DOHH2 (cell line): ENCODE measurements around the gene SPRR2B.
"Not testable (repeated sequence)": the region's sequence is repeated elsewhere in the genome, so short reads cannot be mapped to it uniquely, and the experiment has no call there.

ENCODE experiments used
- H3F3A ChIP-seq: fragments of 200-600 bp; sonication (generic), shearing (Covaris generic); 2 replicates; pipeline ENCODE4 v1.6.0; 2016; ENCODE audit warnings: antibody characterized with exemption, mild to moderate bottlenecking; ENCODE audit not compliant: control insufficient read depth, insufficient read depth
- H3K27ac ChIP-seq: fragments of 200-600 bp; sonication (generic); 2 replicates; pipeline ENCODE4 v1.5.1; 2014; ENCODE audit warnings: low read depth, mild to moderate bottlenecking, low read length, moderate library complexity
- H3K27me3 ChIP-seq: fragments of 200-600 bp; sonication (generic); 2 replicates; pipeline ENCODE4 v1.6.1; 2014; ENCODE audit warnings: mild to moderate bottlenecking, low read length, mixed read lengths; ENCODE audit not compliant: control insufficient read depth
- H3K36me3 ChIP-seq: fragments of 200-600 bp; sonication (generic); 2 replicates; pipeline ENCODE4 v1.6.1; 2014; ENCODE audit warnings: mild to moderate bottlenecking, low read length, moderate library complexity, mixed read lengths; ENCODE audit not compliant: control insufficient read depth
- H3K4me1 ChIP-seq: fragments of 200-600 bp; sonication (generic); 2 replicates; pipeline ENCODE4 v1.6.1; 2014; ENCODE audit warnings: mild to moderate bottlenecking, low read length, mixed read lengths; ENCODE audit not compliant: control insufficient read depth
- H3K4me2 ChIP-seq: fragments of 200-600 bp; sonication (generic); 2 replicates; pipeline ENCODE4 v1.6.0; 2014; ENCODE audit warnings: mild to moderate bottlenecking, low read length, moderate library complexity
- H3K4me3 ChIP-seq: fragments of 200-600 bp; sonication (generic); 2 replicates; pipeline ENCODE4 v1.5.1; 2014; ENCODE audit warnings: mild to moderate bottlenecking, low read length, mixed read lengths
- H3K79me2 ChIP-seq: fragments of 200-600 bp; sonication (generic); 2 replicates; pipeline ENCODE4 v1.6.1; 2014; ENCODE audit warnings: mild to moderate bottlenecking, low read length, mixed read lengths; ENCODE audit not compliant: control insufficient read depth
- H3K9me2 ChIP-seq: fragments of 200-600 bp; sonication (generic); replicated peaks from 2 replicates; pipeline ENCODE4 v1.6.1; 2014; ENCODE audit warnings: mild to moderate bottlenecking, low read length, mixed read lengths; ENCODE audit not compliant: control insufficient read depth
- H3K9me3 ChIP-seq: fragments of 200-600 bp; sonication (generic); 2 replicates; pipeline ENCODE4 v1.6.1; 2014; ENCODE audit warnings: antibody characterized with exemption, low read length, mixed read lengths; ENCODE audit not compliant: control insufficient read depth, insufficient read depth
- H4K20me1 ChIP-seq: fragments of 200-600 bp; sonication (generic); 2 replicates; pipeline ENCODE4 v1.6.0; 2014; ENCODE audit warnings: low read depth, mild to moderate bottlenecking, antibody characterized with exemption, low read length, moderate library complexity; ENCODE audit not compliant: control insufficient read depth, insufficient read depth
- CTCF ChIP-seq: fragments of 200-600 bp; sonication (generic); IDR thresholded peaks from one replicate; pipeline ENCODE4 v1.5.1; 2014; ENCODE audit warnings: antibody characterized with exemption, mild to moderate bottlenecking, low read depth, low read length; ENCODE audit not compliant: poor library complexity, severe bottlenecking
- EZH2phosphoT487 ChIP-seq: fragments of 200-600 bp; sonication (generic); IDR thresholded peaks from 2 replicates; pipeline ENCODE4 v1.6.1; 2017; ENCODE audit warnings: borderline replicate concordance, mild to moderate bottlenecking, antibody characterized with exemption, low read length, moderate library complexity, mixed read lengths

Gene SPRR2B

GRCh38 chr1:153028766-153029165, 42.6 kb downstream of the SPRR2B start:
- Histone ChIP-seq H3K4me1 (no peaks in the 10 kb centered on the region), H3K79me2 (no peaks in the 10 kb centered on the region), H3K27ac (no peak overlapping the region), H3K9me3 (no peaks in the 10 kb centered on the region), H3K9me2 (no peaks in the 10 kb centered on the region), H4K20me1 (no peaks in the 10 kb centered on the region), H3K4me3 (no peak overlapping the region), H3F3A (no peaks in the 10 kb centered on the region), H3K27me3 (no peaks in the 10 kb centered on the region), H3K36me3 (no peaks in the 10 kb centered on the region), H3K4me2 (no peak overlapping the region)
- no peak for TF ChIP-seq CTCF
- TF ChIP-seq EZH2phosphoT487 = no peak

DNA sequence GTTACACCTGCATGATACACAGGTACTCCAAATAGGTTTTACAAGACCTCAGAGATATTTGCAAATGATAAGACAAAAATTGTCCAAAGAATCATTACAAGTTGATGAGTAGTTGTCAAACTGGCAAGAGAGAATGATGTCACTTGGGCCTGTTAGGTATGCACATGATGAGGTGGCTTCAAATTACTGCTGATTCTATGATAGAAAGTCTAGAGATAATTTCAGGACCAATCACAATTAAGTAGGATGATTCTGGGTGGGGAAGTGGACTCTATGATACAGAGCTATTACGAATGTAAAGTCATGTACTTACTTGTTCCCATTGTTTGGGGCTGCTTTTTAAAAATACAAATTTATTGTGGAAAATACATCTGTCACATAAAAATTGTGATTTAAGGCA, 45.6 kb downstream of the SPRR2B start:
- Histone ChIP-seq H3K27me3 (no peaks in the 10 kb centered on the region), H3K36me3 (no peaks in the 10 kb centered on the region), H3K79me2 (no peaks in the 10 kb centered on the region), H3K4me2 (no peak overlapping the region), H3K27ac (no peak overlapping the region), H3K4me1 (no peaks in the 10 kb centered on the region), H4K20me1 (no peaks in the 10 kb centered on the region), H3F3A (no peaks in the 10 kb centered on the region), H3K9me3 (no peaks in the 10 kb centered on the region), H3K4me3 (no peak overlapping the region), H3K9me2 (no peaks in the 10 kb centered on the region)
- TF ChIP-seq EZH2phosphoT487 (no peak), CTCF (no peak)

GRCh38 chr1:153024413-153024812, 47.0 kb downstream of the SPRR2B start:
- Histone ChIP-seq H3F3A (no peaks in the 10 kb centered on the region), H3K4me1 (no peaks in the 10 kb centered on the region), H3K9me2 (no peaks in the 10 kb centered on the region), H3K4me2 (no peak overlapping the region), H3K36me3 (no peaks in the 10 kb centered on the region), H3K79me2 (no peaks in the 10 kb centered on the region), H3K27ac (no peak overlapping the region), H3K27me3 (no peaks in the 10 kb centered on the region), H3K4me3 (no peak overlapping the region), H3K9me3 (no peaks in the 10 kb centered on the region), H4K20me1 (no peaks in the 10 kb centered on the region)
- no peak for TF ChIP-seq EZH2phosphoT487
- TF ChIP-seq CTCF = no peak

- H3K4me3 ChIP-seq = no peak overlapping the region
- H3K4me2 ChIP-seq = no peak overlapping the region
- no peaks in the 10 kb centered on the region for H3K79me2 ChIP-seq
- H3K27ac ChIP-seq = no peak overlapping the region
- no peaks in the 10 kb centered on the region for H4K20me1 ChIP-seq
- H3K9me3 ChIP-seq = peaks cover under 1% of the 10 kb centered on the region; the same call in 1 of the 2 replicates
- H3K36me3 ChIP-seq = no peaks in the 10 kb centered on the region
- no peaks in the 10 kb centered on the region for H3K9me2 ChIP-seq
- H3K4me1 ChIP-seq = no peaks in the 10 kb centered on the region
- no peaks in the 10 kb centered on the region for H3F3A ChIP-seq
- TF ChIP-seq EZH2phosphoT487 (no peak), CTCF (no peak)
- H3K27me3 ChIP-seq = no peaks in the 10 kb centered on the region
Observed at GRCh38 chr1:153023109-153023508, 48.3 kb downstream of the SPRR2B start.

- not testable (repeated sequence) for H3K27me3 ChIP-seq, H4K20me1 ChIP-seq, H3K36me3 ChIP-seq, H3K79me2 ChIP-seq, H3K4me1 ChIP-seq, H3K4me2 ChIP-seq, H3K27ac ChIP-seq, H3F3A ChIP-seq, H3K9me3 ChIP-seq, H3K9me2 ChIP-seq, H3K4me3 ChIP-seq
Observed at GRCh38 chr1:153022340-153022739, 49.1 kb downstream of the SPRR2B start.
